ENCODE results near the gene MGP.

DNA sequence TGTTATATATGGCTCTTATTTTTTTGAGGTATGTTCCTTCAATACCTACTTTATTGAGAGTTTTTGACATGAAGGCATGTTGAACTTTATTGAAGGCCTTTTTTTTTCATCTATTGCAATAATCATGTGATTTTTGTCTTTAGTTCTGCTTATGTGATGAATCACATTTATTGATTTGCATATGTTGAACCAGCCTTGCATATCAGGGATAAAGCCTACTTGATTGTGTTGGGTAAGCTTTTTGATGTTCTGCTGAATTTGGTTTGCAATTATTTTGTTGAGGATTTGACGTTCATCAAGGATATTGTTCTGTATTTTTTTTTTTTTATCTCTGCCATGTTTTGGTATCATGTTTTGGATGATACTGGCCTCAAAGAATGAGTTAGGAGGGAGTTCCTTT lies 27.1 kb downstream of the MGP start:
- TF ChIP-seq, protein P1, sequence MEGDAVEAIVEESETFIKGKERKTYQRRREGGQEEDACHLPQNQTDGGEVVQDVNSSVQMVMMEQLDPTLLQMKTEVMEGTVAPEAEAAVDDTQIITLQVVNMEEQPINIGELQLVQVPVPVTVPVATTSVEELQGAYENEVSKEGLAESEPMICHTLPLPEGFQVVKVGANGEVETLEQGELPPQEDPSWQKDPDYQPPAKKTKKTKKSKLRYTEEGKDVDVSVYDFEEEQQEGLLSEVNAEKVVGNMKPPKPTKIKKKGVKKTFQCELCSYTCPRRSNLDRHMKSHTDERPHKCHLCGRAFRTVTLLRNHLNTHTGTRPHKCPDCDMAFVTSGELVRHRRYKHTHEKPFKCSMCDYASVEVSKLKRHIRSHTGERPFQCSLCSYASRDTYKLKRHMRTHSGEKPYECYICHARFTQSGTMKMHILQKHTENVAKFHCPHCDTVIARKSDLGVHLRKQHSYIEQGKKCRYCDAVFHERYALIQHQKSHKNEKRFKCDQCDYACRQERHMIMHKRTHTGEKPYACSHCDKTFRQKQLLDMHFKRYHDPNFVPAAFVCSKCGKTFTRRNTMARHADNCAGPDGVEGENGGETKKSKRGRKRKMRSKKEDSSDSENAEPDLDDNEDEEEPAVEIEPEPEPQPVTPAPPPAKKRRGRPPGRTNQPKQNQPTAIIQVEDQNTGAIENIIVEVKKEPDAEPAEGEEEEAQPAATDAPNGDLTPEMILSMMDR (IDR thresholded peaks at IDR 0.05; ENCODE audit: poor library complexity) = no peak
- TF ChIP-seq EZH2 (IDR thresholded peaks at IDR 0.05; ENCODE audit: borderline replicate concordance) (no peak), EZH2phosphoT487 (IDR thresholded peaks at IDR 0.05; ENCODE audit: low read depth, severe bottlenecking, unreplicated experiment) (no peak)

All from hepatocyte (in vitro differentiated cells).